ENCODE measurements around the gene LGALS9.
A peak's percentile ranks its signal among the peaks of the same experiment; 100 is the strongest.
"Not testable (repeated sequence)": the region's sequence is repeated elsewhere in the genome, so short reads cannot be mapped to it uniquely, and the experiment has no call there.

Gene LGALS9

DNA sequence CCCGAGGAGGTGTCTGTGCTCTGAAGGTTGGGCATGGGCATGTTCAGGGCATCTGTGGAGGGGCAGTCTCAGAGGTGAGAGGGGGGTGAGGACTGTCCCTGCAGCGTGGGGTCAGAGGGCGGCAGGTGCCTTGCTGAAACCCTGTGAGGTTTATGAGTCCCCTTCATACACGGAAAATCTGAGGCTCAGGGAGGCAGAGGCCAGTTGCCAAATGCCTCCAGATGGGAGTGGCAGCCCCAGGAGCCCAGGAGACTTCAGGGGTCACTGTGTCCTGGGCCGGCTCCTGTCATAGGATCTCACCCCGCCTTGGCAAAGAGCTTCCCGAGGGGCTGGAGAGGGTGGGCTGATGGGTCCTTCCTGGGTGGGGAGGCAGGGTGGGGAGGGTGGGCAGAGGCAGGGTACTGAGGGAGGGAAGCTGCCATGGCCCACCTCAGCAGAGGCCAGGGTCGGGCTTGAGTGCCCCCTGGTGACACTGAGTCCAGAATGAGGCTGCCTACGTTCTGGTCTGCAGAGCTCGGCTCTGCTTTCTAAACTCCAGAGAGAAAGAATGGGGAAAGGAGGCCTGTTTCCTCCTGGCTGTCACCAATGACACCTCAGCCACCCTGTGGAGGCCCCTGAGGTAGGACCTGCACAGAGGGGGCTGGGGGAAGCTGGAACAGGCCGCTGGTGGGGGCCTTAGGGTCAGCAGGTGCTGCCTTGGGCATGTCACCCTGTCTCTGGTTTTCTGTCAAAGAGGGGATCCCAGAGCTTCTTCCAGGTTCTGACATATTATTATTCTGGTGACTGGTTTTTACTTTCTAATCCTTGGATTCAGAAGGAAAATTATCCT, 1.1 kb downstream of the LGALS9 start:
- no peak for DNase-seq

DNA sequence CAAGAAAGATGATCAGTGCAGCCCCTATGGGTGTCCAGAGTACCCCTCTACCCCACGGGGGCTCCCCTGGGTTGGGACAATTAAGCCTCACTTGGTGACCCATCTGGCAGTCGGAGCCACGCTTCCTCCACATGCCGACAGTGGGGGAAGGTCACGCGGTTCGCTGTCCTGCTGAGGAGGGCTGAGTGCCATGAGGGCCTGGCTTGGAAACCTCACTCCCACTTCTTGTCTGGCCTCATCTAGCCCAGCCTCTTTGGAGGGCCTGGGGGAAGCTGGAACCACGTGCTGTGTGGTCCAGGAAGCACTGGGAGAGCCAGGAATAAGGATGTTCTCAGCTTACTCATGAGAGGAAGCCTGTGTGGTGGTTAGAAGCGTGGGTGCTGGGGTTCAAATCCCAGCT, 1.8 kb downstream of the LGALS9 start:
- not testable (repeated sequence) for DNase-seq

DNA sequence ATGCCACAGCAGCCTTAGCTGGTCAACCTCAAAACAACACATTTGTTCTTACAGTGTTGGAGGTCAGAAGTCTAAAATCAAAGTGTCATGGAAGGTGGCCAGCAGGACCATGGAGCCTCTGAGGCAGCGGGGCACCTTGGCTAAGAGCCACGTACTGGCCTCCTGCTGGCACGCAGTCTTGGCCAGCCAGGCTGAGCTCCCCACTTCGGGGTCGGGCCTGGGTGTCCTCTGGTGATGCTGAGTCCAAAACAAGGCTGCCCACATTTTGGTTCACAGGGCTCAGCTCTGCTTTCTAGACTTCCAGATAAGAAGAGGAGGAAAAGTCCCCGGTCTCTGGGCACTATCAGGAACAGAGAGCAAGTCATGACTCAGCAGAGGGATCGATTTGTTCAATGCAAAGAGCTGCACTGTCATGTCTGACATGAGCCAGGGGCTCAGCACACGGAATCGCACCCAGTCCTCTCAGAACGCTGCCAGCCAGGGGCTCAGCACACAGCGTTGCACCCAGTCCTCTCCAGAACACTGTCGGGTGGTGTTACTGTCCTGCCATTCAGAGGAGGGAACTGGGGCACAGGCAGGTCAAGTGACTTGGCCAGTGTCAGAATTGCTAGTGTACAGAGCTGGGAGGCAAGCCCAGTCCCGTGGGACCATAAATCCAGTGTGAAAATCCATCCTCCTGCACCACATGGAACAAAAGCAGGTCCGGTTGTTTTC, 2.5 kb downstream of the LGALS9 start:
- DNase-seq = no peak

DNA sequence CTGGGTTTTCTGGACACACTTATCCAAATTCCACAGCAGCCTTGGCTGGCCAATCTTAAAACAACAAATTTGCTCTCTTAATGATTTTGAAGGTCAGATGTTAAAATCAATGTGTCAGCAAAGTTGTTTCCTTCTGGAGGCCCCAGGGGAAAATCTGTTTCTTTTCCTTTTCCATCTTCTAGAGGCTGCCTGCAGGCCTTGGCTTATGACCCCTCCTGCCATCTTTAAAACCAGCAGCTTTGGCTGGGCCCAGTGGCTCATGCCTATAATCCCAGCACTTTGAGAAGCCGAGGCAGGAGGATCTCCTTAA, 3.0 kb downstream of the LGALS9 start:
- DNase-seq = no peak

DNA sequence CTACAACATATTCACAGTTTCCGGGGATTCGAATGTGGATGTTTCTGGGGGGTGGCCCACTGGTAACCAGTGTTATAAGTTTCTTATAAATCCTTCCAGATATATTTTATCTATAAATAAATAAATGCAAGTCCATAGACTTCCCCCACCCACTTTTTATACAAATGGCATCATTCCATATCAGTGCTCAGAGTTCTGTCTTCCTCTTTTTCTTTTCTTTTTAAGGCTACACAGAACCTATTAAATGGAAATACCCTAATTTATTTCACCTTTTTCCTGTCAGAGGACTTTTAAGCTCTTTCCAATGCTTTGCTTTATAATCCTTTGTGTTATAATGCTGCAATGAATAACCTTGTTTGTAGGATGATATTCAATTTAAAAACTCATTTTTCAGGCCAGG, 3.8 kb downstream of the LGALS9 start:
- DNase-seq = no peak

DNA sequence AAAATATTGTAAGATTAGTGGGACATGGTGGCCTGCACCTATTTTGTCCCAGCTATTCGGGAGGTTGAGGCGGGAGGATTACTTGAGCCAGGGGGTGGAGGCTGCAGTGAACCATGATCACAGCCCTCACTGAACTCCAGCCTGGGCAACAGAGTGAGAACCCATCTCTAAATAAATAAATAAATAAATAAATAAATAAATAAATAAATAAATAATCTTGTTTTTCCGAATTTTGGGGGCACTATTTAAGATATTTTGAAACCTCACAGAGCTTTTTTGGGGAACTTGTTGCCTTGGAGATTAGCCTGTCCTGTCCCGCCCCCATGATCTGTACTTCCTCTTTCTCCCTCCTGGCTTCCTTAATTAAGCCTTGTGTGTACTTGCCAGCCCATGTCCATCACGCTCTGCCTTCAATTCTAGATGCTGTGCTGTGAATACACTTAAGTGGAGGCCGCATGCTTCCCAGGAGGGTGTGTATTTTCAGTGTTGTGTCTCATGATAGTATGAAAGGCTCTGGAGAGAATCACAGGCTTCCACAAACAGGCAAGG, 4.4 kb downstream of the LGALS9 start:
- no peak for DNase-seq

DNA sequence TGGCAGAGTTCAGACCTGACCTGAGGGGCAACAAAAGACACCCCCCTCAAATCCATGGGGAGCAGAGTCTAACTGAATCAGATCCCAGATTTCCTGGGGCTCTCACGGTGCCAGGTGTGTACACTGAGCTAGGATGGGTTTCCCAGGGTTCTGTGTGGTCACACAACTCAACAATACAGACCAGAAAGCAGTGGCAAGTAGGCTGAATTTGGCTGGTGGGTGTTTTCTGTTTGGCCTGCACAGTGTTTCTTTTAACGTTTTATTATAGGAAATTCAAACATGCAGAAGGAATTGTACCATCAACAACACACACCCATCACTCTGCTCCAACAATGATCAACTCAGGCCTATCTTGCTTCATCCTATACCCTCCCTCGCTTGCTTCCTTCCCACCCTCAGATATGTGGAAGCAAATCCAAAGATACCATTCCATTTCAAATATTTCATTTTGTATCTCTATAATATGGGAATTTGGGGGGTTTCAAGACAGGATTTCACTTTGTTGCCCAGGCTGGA, 5.1 kb downstream of the LGALS9 start:
- DNase-seq = not testable (repeated sequence)

DNA sequence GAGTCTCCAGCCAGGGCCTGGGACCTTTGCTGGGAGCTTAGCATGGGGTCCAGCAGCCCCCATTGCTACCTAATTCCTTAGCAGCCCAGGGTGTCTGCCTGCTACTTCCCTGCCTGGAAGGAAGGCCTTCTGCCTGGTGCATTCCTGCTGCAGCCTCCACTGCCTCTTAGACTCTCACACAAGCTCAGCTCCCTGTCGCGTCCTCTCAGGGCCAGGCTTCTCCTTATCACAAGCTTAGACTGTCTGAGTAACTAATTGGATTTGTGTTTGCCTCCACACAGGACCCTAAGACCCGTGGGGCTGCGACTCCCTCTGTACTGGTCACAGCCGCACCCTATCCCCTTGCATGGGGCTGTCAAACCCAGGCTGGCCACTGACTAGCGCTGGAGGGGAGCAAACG, 6.8 kb downstream of the LGALS9 start:
- DNase-seq = not testable (repeated sequence)

DNA sequence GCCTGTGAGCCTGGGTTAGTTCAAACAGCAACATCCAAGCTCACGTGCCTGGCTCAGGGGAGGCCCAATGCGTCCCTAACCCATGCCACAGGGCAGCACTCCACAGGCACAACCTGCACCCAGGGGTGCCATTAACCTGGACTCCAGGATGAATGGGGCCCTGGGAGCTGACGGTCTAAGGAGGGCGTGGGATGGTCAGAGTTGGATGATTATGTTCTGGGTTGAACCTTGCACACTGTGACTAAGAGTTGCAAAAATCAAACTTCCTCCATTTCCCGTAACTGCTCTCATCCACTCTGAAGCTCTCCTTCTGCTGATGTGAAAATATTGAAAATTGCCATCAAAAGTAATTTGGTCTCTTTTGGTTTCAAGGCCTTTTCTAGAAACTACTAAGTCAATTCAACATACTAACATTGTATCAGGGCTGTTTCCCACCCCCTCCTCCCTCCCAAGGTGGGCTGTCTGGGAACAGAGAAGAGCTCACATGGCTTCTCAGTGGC, 7.5 kb downstream of the LGALS9 start:
- not testable (repeated sequence) for DNase-seq

DNA sequence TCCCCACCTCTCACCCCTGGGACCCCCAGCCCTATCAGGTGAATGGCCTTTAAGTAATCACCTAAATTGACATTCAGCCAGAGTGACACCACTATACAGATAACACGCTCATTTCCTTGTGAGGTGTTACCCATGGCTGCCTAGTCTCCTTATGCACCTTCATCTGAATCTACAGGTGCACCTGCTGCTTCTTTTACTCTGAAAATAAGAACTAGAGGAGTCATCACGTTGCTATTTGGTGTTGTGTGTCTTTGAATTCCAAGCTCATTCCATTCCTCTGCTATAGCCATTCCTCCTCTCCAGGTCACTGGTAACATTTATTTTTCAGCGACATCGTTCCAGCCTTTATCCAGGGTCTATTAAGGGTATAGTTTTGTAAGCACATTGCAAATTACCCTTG, 9.8 kb downstream of the LGALS9 start:
- no peak for DNase-seq

DNA sequence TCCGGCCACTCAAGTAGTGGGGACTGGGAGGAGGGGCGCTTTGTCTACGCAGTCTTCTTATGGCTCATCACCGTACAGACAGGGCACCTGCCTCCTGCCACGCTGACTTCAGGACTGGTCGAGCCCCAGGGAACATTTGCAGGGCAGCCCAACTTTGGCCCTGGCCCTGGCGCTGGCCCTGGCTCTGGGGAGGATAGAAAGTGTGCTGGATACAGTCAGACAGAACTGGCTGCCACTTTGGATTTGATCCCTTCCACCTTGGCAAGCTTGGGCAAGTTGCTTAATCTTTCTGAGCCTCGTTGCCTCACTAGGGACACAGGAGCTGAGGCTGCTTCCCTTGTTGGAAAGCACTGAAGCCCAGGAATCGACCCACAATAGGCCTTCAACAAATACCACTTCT, 13.6 kb downstream of the LGALS9 start:
- DNase-seq = no peak

DNA sequence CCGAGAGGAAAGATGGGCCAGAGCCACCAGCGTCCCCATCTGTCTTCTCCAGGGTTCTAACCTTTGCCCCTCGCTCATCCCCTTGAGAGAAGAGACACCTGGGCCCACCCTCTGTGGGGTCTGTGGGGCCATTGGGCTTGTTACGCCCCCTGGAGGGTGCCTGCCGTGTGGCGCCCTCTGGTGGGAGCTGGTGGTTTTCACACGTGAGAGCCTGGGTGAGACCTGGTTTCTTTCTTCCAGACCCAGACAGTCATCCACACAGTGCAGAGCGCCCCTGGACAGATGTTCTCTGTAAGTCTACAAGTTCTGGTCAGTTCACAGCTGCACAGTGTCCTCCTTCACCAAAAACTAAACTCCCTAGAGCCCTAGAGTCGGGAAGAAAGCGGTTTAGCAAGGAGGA, 14.6 kb downstream of the LGALS9 start:
- not testable (repeated sequence) for DNase-seq

DNA sequence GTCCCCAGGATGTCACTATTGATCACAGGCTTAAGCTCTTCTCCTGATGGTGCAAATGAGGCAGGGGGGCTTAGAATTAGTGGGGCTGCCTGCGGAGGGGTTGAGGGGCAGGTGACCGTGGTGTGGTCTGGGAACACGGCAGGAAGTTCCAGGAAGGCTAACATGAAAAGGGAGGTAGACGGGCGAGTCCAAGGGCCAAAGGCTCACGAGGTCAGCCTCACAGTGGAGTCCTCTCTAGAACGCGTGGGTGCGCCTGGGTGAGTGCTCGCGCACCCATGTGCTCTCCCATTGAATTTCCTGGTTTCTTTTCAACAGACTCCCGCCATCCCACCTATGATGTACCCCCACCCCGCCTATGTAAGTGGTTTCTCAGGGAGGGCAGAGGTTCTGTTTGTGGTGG, 15.2 kb downstream of the LGALS9 start:
- DNase-seq = no peak

DNA sequence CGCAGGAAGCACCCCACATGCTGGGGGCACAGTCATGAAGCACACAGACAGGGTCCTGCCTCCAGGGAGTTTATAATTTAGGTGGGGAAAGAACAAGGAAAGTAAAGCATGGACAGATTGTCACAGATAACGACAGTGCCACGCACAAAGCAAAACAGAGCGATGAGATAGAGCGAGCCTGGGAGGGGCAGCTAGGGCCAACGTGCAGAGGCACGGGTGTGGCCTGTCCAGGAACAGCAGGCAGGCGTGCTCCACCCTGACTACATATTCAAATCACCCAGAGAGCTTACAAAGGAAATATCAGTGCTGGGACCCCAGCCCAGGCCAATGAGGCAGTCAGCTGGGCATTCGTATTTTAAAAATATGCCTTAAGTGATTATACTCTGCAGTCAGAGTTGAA, 16.8 kb downstream of the LGALS9 start:
- DNase-seq = no peak

DNA sequence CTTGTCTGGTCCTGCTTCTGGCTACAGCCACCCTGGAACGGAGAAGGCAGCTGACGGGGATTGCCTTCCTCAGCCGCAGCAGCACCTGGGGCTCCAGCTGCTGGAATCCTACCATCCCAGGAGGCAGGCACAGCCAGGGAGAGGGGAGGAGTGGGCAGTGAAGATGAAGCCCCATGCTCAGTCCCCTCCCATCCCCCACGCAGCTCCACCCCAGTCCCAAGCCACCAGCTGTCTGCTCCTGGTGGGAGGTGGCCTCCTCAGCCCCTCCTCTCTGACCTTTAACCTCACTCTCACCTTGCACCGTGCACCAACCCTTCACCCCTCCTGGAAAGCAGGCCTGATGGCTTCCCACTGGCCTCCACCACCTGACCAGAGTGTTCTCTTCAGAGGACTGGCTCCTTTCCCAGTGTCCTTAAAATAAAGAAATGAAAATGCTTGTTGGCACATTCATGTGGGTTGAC, 18.2 kb downstream of the LGALS9 start:
- not testable (repeated sequence) for DNase-seq

DNA sequence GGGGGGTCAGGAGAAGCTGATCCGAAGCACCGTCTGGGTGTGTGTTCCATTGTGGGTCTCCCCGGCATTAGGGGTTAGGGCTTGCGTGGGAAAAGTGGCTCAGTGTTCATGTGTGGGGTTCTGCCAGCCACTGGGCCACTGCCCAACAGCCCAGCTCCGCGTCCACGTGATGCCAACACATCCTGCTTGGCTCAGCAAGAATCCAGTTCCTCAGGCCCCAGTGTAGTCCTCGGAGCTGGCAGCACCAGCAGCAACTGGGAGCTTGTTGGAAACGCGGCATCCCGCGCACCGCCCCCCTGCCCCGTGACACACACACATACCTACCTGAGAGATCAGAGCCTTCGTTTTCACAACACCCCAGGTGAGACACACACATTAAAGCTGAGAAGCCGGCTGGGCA, 18.9 kb downstream of the LGALS9 start:
- DNase-seq = no peak

DNA sequence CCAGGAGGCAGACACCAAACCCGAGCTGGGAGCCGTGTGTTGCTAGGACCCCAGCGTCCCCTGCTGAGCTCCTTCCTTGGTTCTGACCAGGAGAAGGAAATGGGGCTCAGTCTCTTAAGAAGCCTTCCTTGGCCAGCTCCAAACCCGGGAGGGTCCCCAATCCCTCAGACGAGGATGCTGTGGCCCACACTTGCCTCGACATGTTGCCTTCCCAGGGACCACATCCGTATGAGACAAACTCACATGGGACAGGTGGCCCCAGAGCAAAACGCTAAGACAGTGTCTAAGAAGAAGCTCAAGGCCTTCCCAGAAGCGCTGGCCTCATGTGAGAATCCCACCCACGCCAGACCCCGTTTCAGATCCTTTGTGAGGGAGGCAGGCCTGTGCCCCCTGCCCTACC, 19.8 kb downstream of the LGALS9 start:
- no peak for DNase-seq

DNA sequence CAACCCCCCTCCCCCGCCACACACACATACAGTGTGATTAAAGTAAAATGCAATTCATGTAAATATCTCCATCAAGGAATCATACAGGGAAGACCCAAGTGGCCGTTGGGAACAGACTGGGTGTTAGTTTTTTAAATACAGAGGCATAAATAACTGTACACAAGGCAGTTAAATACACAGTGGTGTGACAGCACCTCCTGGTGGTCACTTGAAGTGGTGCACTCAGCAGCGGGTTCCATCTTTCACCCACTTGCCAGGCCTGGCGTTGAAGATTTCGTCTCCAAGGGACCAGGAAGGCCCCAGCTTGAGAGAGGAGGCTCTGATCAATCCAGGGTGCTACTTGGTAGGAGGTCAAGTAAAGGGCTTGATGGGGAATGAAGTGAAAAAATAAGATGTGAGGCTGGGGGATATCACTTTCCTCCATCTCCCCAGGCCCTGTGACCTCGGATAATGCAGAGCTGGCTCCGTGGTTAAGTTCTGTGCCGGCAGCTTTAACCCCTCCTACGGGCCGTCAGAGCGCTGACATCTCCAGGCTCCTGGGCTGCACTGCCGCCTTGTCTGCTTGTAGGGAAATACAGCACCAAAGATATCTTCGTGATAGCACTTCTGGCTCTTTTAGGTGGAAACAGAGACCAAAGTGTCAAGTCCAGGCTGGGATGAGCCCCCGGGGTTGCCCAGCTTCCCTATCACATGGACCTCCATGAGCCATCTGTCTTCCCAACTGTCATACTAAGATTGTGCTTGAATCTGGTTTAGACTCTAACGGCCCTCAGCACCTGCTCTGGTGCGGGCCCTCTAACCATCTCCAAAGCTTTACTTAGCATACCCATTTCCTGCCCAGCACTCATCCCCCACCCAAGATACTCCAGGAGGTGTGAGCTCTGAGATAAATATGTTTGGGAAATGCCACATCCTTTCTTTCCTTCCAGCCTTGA, 20.7 kb downstream of the LGALS9 start:
- peak; percentile 78 for DNase-seq

DNA sequence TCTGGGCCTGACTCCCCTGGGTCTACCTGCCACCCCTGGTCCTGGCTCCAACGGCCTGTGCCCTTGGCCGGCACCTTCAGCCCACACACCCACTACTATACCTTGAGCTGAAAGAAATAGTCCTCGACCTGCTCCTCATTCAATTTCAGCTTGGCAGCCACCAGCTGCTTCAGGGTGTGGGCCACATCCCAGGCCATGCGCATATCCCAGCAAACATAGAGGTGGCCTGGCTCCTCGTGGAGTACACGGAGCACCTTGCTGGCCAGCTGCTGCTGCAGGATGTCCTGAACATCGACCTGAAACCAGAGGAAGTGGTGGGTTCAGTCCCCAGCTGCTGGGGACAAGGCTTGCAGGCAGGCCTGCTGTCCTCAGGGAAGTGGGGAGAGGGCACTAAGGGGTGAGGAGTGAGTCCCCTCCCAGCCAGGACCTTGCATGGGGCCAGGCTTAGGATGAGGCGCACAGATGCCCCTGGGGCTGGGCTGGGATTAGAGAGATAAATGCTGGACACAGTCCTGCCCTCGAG, 22.5 kb downstream of the LGALS9 start:
- DNase-seq = not testable (repeated sequence)

DNA sequence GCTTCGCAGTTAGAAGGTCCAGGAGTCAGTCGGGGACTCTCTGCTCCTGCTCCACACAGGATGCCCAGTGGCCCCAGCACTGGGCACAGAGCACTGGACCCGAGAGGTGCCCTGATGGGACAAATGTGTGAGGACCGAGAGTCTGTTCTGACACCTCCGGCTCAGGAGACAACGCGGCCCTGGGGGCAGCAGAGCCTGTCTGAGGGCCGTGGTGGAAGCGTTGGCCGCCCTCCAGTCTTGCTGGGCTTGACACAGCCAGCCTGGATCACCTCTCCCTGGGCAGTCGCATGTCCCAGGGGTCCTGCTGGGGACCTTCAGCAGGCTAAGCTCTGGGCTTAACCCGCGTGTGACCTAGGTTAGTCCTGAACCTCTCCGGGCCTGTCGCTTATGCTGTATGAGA, 23.1 kb downstream of the LGALS9 start:
- no peak for DNase-seq

DNA sequence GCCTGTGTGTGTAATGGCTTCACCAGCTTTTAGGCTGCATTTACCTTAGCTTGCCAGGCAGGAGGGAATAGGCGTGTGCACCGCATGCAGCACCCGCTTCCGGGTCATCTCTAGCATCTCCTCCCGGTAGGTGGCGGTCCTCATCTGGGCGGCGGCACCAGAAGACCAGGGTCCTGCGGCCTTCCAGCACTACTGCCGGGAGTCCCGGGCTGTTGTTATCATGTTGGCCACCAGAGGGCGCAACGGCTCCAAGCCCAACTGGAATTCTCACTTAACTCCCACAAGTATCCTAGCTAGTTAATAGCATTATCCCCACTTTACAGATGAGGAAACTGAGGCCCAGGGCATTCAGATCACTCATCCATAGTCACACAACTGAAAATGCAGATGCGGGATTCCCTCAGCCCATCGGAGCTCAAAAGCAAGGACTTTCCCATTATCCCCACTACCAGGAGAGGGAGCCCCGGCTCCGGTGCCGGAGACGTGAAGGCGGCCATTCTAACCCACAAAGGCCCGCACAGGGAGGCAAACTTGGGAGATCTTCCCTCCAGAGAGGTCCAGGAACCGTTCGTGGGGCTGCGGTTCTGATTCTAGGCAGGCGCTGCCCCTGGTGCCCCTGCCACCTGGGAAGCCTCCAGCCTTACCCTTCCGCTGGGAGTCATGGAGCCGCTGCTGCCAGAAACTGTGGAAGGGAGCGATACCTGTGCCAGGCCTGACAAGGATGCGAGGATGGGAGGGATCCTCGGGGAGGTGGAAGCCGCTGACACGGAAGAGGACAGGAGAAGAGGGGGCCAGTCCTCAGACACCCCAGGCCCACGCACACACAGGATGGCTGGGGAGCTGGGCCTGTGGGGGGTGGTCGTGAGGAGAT, 23.9 kb downstream of the LGALS9 start:
- DNase-seq = peak; percentile 85
